AG09319 (cell line): ENCODE data around the gene AUTS2.
"Not testable (repeated sequence)": the region's sequence is repeated elsewhere in the genome, so short reads cannot be mapped to it uniquely, and the experiment has no call there.

Experiments
- DNase-seq: peaks from one replicate; pipeline ENCODE4 v3.0.0-alpha.2; 2010; ENCODE audit warnings: low read depth; ENCODE audit errors: extremely low read depth
- TF ChIP-seq, protein P1 (sequence below): IDR thresholded peaks from 2 replicates; pipeline ENCODE4 v1.5.1; 2011; ENCODE audit warnings: low read depth, mild to moderate bottlenecking, inconsistent platforms, low read length, moderate library complexity

AUTS2 gene

DNA sequence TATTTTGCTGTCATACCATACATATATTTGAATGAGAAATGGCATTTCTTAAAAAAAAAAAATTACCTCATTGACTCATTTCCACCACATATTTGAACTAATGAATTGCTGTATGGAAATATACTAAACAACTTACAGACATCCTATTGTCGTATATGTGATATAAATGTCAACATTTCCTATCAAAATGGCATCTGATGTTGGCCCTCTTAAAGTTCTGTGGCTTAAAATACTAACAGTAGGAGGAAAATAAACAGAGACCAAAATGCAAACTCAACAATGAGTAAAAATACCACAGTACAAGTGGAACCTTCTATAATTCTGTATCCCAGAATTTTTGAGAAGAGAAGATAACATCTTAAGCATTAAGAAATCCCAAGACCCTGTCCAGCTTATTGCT lies 1128.0 kb downstream of the AUTS2 start:
- no peak for DNase-seq
- TF ChIP-seq, protein P1, sequence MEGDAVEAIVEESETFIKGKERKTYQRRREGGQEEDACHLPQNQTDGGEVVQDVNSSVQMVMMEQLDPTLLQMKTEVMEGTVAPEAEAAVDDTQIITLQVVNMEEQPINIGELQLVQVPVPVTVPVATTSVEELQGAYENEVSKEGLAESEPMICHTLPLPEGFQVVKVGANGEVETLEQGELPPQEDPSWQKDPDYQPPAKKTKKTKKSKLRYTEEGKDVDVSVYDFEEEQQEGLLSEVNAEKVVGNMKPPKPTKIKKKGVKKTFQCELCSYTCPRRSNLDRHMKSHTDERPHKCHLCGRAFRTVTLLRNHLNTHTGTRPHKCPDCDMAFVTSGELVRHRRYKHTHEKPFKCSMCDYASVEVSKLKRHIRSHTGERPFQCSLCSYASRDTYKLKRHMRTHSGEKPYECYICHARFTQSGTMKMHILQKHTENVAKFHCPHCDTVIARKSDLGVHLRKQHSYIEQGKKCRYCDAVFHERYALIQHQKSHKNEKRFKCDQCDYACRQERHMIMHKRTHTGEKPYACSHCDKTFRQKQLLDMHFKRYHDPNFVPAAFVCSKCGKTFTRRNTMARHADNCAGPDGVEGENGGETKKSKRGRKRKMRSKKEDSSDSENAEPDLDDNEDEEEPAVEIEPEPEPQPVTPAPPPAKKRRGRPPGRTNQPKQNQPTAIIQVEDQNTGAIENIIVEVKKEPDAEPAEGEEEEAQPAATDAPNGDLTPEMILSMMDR: no peak

DNA sequence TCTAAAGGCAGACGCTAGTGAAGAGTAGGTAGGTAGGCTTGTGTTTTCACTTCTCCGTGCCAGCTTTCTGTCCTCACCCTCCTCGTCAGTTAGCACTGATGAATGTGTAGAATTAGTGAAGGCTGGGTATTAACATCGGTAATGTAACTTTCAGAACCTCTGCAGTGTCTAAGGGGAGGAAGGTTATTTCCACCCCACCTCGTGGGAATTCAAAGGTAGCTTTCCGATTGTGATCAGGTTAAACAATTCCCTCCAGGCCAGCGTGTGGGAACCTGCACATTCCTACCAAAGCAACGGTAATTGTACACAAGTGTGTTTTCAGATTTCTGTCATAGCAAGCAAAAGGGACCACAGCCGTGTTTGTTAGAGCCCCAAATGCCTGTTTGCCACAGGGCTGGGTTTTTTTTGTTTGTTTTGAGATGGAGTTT lies 1128.7 kb downstream of the AUTS2 start:
- TF ChIP-seq, protein P1: no peak
- no peak for DNase-seq

DNA sequence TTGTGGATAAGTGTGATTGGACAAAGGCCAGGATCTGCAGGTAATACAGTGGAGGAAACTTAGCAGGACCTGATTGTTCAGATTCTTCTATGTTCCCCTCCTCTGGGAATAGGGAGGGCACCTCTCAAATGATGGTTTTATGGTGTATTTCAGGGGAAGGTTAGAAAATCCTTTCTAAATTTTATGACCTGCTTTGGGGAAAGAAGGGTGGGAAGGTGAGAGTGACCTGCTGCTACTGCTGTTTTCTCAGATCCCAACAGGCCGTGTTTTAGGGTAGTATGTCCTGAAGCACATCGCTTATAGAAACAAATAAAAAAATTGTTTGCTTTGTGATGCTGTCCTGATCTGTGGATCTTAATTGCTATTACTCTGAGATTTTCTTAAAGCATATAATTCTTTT lies 1129.6 kb downstream of the AUTS2 start:
- TF ChIP-seq, protein P1: no peak
- no peak for DNase-seq

DNA sequence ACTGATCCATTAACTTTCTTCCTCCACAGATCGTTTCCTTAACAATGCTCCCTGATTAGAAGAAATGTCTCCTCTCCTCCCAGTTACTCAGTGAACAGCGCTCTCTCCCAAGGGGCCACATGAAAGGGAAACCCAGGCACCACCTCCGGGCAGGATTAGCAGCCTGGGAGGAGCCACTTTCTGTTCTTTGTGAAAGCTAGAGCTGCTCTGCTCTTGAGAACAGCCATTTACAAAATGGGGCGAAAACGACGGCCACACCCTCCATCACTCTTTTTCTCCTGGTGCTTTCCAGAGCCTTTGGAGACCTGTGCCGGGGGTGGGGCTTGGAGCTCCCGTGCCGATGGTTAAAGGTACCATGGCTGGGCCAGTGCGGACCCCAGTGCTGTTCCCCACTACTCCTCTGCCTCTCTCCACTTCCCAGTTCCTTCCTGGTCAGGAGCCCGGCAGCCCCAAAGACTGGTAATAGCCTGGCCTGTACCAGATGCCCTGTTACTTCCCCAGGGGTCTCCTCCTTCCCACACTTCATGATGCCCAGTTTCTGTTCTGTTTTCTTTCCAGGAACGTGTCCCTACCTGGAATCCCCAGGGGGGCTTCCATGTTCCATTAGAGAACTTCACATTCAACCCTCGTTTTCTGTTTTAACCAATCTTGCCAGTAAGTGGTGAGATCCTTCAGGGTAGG lies 1130.7 kb downstream of the AUTS2 start:
- DNase-seq: no peak
- TF ChIP-seq, protein P1: no peak

DNA sequence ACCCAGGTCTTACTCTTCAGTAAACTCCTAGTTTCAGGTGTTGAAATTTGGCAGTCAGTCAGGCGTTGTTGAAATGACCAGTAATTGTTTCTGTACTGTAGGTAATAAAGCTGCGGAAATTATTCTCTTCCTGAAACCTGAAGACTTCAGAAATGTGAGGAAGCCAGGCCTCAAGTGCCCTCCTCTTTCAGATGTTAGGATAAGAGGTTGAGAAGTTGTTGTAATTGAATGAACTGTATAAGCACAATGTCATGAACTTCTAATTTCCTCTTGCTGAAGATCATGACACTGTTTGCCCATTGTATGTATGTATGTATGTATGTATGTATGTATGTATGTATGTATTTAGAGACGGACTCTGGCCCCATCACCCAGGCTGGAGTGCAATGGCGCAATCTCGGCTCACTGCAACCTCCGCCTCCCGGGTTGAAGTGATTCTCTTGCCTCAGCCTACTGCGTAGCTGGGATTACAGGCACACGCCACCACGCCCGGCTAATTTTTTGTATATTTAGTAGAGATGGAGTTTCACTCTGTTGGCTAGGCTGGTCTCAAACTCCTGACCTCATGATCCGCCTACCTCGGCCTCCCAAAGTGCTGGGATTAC lies 1131.4 kb downstream of the AUTS2 start:
- not testable (repeated sequence) for DNase-seq

DNA sequence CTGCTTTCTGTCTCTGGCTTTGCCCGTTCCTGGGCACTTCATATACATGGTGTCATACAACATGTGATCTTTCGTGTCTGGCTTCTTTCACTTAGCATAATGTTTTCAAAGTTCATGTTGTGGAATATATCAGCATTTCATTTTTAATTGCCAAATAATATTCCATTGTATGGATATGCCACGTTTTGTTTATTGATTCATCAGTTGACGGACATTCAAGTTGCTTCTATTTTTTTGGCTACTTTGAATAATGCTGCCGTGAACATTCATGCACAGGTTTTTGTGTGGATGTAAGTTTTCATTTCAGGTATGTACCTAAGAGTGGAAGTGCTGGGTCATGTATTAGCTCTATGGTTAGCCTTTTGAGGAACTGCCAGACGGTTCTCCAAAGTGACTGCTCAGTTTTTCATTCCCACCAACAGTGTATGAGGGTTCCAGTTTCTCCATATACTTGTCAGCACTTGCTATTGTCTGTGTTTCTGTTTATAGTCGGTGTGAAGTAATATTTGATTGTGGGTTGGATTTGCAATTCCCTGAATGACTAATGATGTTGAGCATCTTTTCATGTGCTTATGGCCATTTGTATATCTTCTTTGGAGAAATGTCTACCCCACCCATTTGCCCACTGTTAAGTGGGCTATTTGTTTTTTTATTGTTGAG lies 1132.3 kb downstream of the AUTS2 start:
- DNase-seq: no peak
- TF ChIP-seq, protein P1: no peak

DNA sequence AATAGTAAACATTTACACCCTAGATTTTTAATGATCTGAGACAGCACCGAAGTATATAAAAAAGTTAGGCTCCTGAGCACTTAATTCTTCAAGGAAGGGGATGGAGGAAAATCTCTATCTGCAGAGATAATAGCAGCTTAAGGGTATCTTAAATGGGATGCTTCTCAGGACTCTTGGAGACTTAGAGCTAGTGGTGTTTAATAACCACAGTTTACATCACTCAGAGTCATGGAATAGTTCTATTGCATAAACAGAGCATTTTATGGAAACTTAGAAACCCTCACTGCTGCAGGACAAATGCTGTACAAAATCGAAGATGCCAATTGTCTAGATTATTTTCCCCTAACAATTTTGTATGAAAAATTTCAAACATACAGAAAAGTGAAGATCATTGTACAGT lies 1134.8 kb downstream of the AUTS2 start:
- TF ChIP-seq, protein P1: no peak
- no peak for DNase-seq
